ENCODE measurements around the gene SAMD4A. TPM values are rescaled to one million over a fixed set of nuclear protein-coding genes. Genes with fewer than 3 reads are reported as not detected.

The SAMD4A gene
- polyA plus RNA-seq, 4 donors = 2.7 to 9.6 (median 3.5) TPM

GRCh38 chr14:54637270-54638134, 70.6 kb downstream of the SAMD4A start:
- Histone ChIP-seq H3K27me3 (ENCODE audit: control insufficient read depth in 3 of 3, insufficient read depth in 3 of 3, low read length in 3 of 3) (no peaks in the 10 kb centered on the region), H3K9me3 (ENCODE audit: control insufficient read depth in 2 of 2, insufficient read depth in 1 of 2, low read depth in 1 of 2, low read length in 1 of 2) (no peaks in the 10 kb centered on the region), H3K36me3 (ENCODE audit: control insufficient read depth in 3 of 3, insufficient read depth in 2 of 3, low read depth in 1 of 3, low read length in 3 of 3) (no peaks in the 10 kb centered on the region), H3K4me3 (ENCODE audit: low read depth in 1 of 3, low read length in 3 of 3) (no peak overlapping the region), H3K4me1 (ENCODE audit: control insufficient read depth in 3 of 3, insufficient read depth in 2 of 3, low read depth in 1 of 3, low read length in 2 of 3) (no peaks in the 10 kb centered on the region), H3K27ac (ENCODE audit: low read depth in 1 of 3, low read length in 2 of 3) (no peak overlapping the region)
- peak in 1 of 2 donors; percentile 19 for DNase-seq
- no peak for FAIRE-seq
- WGBS, 3 donors = 70 to 76% (median 70%) methylated on average over 7 to 8 of the region's 8 CpGs

- Histone ChIP-seq H3K4me3 (ENCODE audit: low read depth in 1 of 3, low read length in 3 of 3) (no peak overlapping the region), H3K27me3 (ENCODE audit: control insufficient read depth in 3 of 3, insufficient read depth in 3 of 3, low read length in 3 of 3) (no peaks in the 10 kb centered on the region), H3K27ac (ENCODE audit: low read depth in 1 of 3, low read length in 2 of 3) (no peak overlapping the region), H3K4me1 (ENCODE audit: control insufficient read depth in 3 of 3, insufficient read depth in 2 of 3, low read depth in 1 of 3, low read length in 2 of 3) (no peaks in the 10 kb centered on the region), H3K36me3 (ENCODE audit: control insufficient read depth in 3 of 3, insufficient read depth in 2 of 3, low read depth in 1 of 3, low read length in 3 of 3) (no peaks in the 10 kb centered on the region), H3K9me3 (ENCODE audit: control insufficient read depth in 2 of 2, insufficient read depth in 1 of 2, low read depth in 1 of 2, low read length in 1 of 2) (no peaks in the 10 kb centered on the region)
- FAIRE-seq (no peak), DNase-seq (no peak)
- WGBS, 3 donors = 64 to 87% (median 80%) methylated on average over 6 of the region's 6 CpGs
Measured at GRCh38 chr14:54638135-54638446, 71.2 kb downstream of the SAMD4A start.

DNA sequence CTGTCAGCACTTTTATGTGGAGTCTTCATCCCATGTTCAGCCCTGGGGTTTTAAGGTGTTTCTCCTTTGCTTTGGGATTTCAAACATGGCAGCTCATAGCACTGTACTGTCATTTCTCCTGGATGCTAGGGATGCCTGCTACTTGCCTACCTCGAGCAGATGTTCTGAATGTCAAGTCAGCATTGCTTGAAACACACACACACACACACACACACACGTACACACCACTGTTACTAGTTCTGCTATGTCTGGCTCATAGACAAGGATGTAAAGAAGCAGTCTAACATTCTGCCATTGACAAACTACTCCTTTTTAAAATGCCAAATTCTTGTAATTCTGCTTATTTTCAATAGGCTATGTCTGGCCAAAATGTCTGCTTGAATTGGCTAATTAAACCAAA, 72.7 kb downstream of the SAMD4A start:
- Histone ChIP-seq H3K27me3 (ENCODE audit: control insufficient read depth in 3 of 3, insufficient read depth in 3 of 3, low read length in 3 of 3) (no peaks in the 10 kb centered on the region), H3K4me3 (ENCODE audit: low read depth in 1 of 3, low read length in 3 of 3) (no peak overlapping the region), H3K36me3 (ENCODE audit: control insufficient read depth in 3 of 3, insufficient read depth in 2 of 3, low read depth in 1 of 3, low read length in 3 of 3) (no peaks in the 10 kb centered on the region), H3K9me3 (ENCODE audit: control insufficient read depth in 2 of 2, insufficient read depth in 1 of 2, low read depth in 1 of 2, low read length in 1 of 2) (no peaks in the 10 kb centered on the region), H3K27ac (ENCODE audit: low read depth in 1 of 3, low read length in 2 of 3) (no peak overlapping the region), H3K4me1 (ENCODE audit: control insufficient read depth in 3 of 3, insufficient read depth in 2 of 3, low read depth in 1 of 3, low read length in 2 of 3) (no peaks in the 10 kb centered on the region)
- 46 to 81% (median 72%) methylated on average over 2 of the region's 2 CpGs for whole genome bisulfite sequencing, 3 donors
- DNase-seq (no peak), FAIRE-seq (no peak)

GRCh38 chr14:54640506-54640905, 73.6 kb downstream of the SAMD4A start:
- Histone ChIP-seq H3K36me3 (ENCODE audit: control insufficient read depth in 3 of 3, insufficient read depth in 2 of 3, low read depth in 1 of 3, low read length in 3 of 3) (no peaks in the 10 kb centered on the region), H3K27ac (ENCODE audit: low read depth in 1 of 3, low read length in 2 of 3) (no peak overlapping the region), H3K4me3 (ENCODE audit: low read depth in 1 of 3, low read length in 3 of 3) (no peak overlapping the region), H3K9me3 (ENCODE audit: control insufficient read depth in 2 of 2, insufficient read depth in 1 of 2, low read depth in 1 of 2, low read length in 1 of 2) (no peaks in the 10 kb centered on the region), H3K4me1 (ENCODE audit: control insufficient read depth in 3 of 3, insufficient read depth in 2 of 3, low read depth in 1 of 3, low read length in 2 of 3) (no peaks in the 10 kb centered on the region), H3K27me3 (ENCODE audit: control insufficient read depth in 3 of 3, insufficient read depth in 3 of 3, low read length in 3 of 3) (no peaks in the 10 kb centered on the region)
- no peak for DNase-seq
- no peak for FAIRE-seq
- WGBS, 3 donors = 87 to 92% (median 87%) methylated on average over 8 of the region's 8 CpGs

DNA sequence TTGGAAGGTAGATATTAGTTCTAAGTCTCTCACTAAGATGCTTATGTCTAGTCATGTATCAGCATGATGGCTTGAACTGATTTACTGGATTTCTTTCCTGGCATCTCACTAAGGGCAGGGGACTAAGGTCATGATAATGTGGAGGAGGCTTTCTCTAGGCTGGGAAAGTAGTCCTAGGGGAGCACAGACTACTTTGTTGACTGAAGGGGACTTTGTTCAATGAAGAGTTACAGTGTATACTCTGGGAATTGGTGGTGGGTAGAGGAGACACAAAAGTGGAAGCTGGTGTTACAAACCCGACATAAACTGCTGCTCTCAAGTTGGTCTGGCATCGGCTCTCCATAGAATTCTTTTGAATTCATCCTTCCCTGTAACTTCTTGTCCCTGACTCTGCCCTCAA, 75.2 kb downstream of the SAMD4A start:
- no peaks in the 10 kb centered on the region for H3K36me3 ChIP-seq (ENCODE audit: control insufficient read depth in 3 of 3, insufficient read depth in 2 of 3, low read depth in 1 of 3, low read length in 3 of 3)
- H3K27ac ChIP-seq (ENCODE audit: low read depth in 1 of 3, low read length in 2 of 3) = no peak overlapping the region
- 60 to 69% (median 60%) methylated on average over 2 of the region's 2 CpGs for WGBS, 3 donors
- H3K4me3 ChIP-seq (ENCODE audit: low read depth in 1 of 3, low read length in 3 of 3) = no peak overlapping the region
- DNase-seq = no peak
- H3K9me3 ChIP-seq (ENCODE audit: control insufficient read depth in 2 of 2, insufficient read depth in 1 of 2, low read depth in 1 of 2, low read length in 1 of 2) = no peaks in the 10 kb centered on the region
- FAIRE-seq = no peak
- no peaks in the 10 kb centered on the region for H3K4me1 ChIP-seq (ENCODE audit: control insufficient read depth in 3 of 3, insufficient read depth in 2 of 3, low read depth in 1 of 3, low read length in 2 of 3)
- no peaks in the 10 kb centered on the region for H3K27me3 ChIP-seq (ENCODE audit: control insufficient read depth in 3 of 3, insufficient read depth in 3 of 3, low read length in 3 of 3)

GRCh38 chr14:54642801-54643695, 76.1 kb downstream of the SAMD4A start:
- Histone ChIP-seq H3K4me3 (ENCODE audit: low read depth in 1 of 3, low read length in 3 of 3) (no peak overlapping the region), H3K9me3 (ENCODE audit: control insufficient read depth in 2 of 2, insufficient read depth in 1 of 2, low read depth in 1 of 2, low read length in 1 of 2) (no peaks in the 10 kb centered on the region), H3K27ac (ENCODE audit: low read depth in 1 of 3, low read length in 2 of 3) (no peak overlapping the region), H3K27me3 (ENCODE audit: control insufficient read depth in 3 of 3, insufficient read depth in 3 of 3, low read length in 3 of 3) (no peaks in the 10 kb centered on the region), H3K36me3 (ENCODE audit: control insufficient read depth in 3 of 3, insufficient read depth in 2 of 3, low read depth in 1 of 3, low read length in 3 of 3) (no peaks in the 10 kb centered on the region), H3K4me1 (ENCODE audit: control insufficient read depth in 3 of 3, insufficient read depth in 2 of 3, low read depth in 1 of 3, low read length in 2 of 3) (no peaks in the 10 kb centered on the region)
- FAIRE-seq = no peak
- WGBS, 3 donors = 56 to 70% (median 57%) methylated on average over 9 of the region's 9 CpGs
- DNase-seq = peak in 1 of 2 donors; percentile 21

- no peaks in the 10 kb centered on the region for H3K36me3 ChIP-seq (ENCODE audit: control insufficient read depth in 3 of 3, insufficient read depth in 2 of 3, low read depth in 1 of 3, low read length in 3 of 3)
- 61 to 80% (median 73%) methylated on average over 5 of the region's 5 CpGs for WGBS, 3 donors
- no peak overlapping the region for H3K4me3 ChIP-seq (ENCODE audit: low read depth in 1 of 3, low read length in 3 of 3)
- H3K27ac ChIP-seq (ENCODE audit: low read depth in 1 of 3, low read length in 2 of 3) = no peak overlapping the region
- no peaks in the 10 kb centered on the region for H3K27me3 ChIP-seq (ENCODE audit: control insufficient read depth in 3 of 3, insufficient read depth in 3 of 3, low read length in 3 of 3)
- no peaks in the 10 kb centered on the region for H3K9me3 ChIP-seq (ENCODE audit: control insufficient read depth in 2 of 2, insufficient read depth in 1 of 2, low read depth in 1 of 2, low read length in 1 of 2)
- FAIRE-seq (no peak), DNase-seq (no peak)
- no peaks in the 10 kb centered on the region for H3K4me1 ChIP-seq (ENCODE audit: control insufficient read depth in 3 of 3, insufficient read depth in 2 of 3, low read depth in 1 of 3, low read length in 2 of 3)
Measured at GRCh38 chr14:54643696-54644176, 76.8 kb downstream of the SAMD4A start.

DNA sequence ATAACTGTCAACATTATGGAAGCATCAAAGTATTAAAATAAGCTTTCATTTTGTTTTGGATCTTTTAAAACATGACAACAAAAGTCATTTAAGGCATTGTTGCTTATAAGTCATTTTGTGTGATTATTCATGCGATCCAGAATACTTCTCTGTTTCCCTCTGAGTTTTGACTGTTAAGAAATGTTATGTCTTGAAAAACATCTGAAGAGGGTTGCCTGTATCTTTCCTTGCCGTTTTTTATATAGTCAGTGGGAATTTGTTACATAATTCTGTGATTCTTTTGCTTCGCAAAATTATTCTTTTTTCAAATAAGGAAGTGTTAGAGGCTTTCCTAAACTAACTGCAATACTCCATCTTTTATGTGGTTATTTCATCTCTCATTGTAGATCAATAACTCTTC, 78.7 kb downstream of the SAMD4A start:
- Histone ChIP-seq H3K9me3 (ENCODE audit: control insufficient read depth in 2 of 2, insufficient read depth in 1 of 2, low read depth in 1 of 2, low read length in 1 of 2) (no peaks in the 10 kb centered on the region), H3K4me3 (ENCODE audit: low read depth in 1 of 3, low read length in 3 of 3) (no peak overlapping the region), H3K27me3 (ENCODE audit: control insufficient read depth in 3 of 3, insufficient read depth in 3 of 3, low read length in 3 of 3) (no peaks in the 10 kb centered on the region), H3K36me3 (ENCODE audit: control insufficient read depth in 3 of 3, insufficient read depth in 2 of 3, low read depth in 1 of 3, low read length in 3 of 3) (no peaks in the 10 kb centered on the region), H3K27ac (ENCODE audit: low read depth in 1 of 3, low read length in 2 of 3) (no peak overlapping the region), H3K4me1 (ENCODE audit: control insufficient read depth in 3 of 3, insufficient read depth in 2 of 3, low read depth in 1 of 3, low read length in 2 of 3) (no peaks in the 10 kb centered on the region)
- FAIRE-seq = no peak
- no peak for DNase-seq
- 78 to 90% (median 81%) methylated on average over 3 of the region's 3 CpGs for WGBS, 3 donors

Data from small intestine (tissue), 7 donors.